GM12873 (cell line): ENCODE measurements around the gene DOCK1.

Experiments
- CTCF ChIP-seq: IDR thresholded peaks from 2 replicates; pipeline ENCODE4 v1.5.1; 2012; ENCODE audit warnings: low read depth, mild to moderate bottlenecking, moderate library complexity, low read length, control low read depth; ENCODE audit not compliant: insufficient read depth; ENCODE audit errors: missing control alignments

Gene DOCK1

DNA sequence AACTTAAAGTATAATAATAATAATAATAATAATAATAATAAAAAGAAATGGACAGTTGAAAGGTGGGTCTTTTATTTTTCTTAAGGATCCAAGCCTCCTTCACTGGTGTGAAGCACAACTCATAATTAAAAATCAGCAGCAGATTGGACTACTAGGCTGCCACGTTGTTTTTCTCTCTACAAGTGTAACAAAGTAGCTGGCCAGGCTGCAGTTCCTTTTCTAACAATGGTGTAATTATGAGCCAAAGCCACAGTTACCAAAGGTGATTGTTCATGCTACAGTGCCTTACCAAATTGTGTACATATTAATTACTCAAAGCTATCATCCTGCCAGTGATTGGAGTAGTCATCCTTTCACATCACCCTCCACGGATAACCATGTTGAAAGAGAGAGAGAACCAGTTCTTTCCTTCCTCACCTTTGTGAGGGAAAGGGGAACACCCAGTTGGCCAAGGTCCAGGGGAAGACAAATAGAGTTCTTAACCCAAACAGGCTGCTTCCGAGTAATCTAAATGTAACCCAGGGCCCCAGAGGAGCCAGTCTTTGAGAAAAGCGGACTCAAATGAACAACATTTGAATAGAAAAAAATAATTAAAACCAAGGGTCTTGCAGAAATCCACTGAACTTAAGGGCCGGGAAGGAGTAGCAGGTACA is 557.5 kb downstream of the DOCK1 start:
- TF ChIP-seq CTCF, result no peak

- no peak for TF ChIP-seq CTCF
Measured at GRCh38 chr10:127463548-127463947, 558.3 kb downstream of the DOCK1 start.

GRCh38 chr10:127464561-127464960 is 559.3 kb downstream of the DOCK1 start:
- TF ChIP-seq CTCF, result no peak

GRCh38 chr10:127467811-127468210 is 562.6 kb downstream of the DOCK1 start:
- TF ChIP-seq CTCF, result no peak

DNA sequence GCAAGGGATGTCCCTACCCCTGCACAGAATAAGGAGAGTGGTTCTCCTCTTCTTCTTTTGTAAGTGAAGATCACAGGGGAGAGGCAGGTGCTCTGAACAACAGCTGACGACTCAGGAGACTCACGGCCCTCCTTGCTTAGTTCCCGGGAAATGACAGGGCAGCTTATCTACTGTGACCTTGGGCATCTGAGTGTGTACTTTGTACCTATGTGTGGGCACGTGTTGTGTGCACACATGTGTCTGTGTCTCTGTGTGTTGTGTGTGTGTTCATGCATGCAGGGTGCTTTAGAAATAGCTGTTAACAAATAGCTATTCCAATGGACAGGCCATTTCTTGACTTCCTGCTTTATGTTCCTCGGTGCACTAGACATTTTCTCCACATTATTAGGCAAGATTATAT is 563.4 kb downstream of the DOCK1 start:
- TF ChIP-seq CTCF, result no peak

DNA sequence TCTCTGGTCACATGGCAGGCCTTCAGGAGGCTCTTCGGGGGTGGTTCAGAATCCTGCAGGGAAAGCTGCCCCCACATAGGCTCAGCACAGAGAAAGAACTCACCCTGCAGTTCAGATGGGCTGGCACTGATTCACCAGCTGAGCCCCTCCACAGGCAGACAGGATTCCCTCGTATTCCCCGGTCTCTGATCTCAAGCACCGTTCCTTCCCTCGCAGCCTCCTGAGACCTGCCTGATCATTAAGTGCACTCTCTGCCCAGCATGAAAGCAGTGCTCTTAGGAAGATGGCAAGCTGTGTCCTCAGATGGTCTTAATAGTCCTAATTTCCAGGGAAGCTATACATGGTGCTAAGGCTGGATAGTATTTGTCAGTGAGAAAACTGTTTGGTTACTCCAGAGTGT is 565.7 kb downstream of the DOCK1 start:
- no peak for TF ChIP-seq CTCF

DNA sequence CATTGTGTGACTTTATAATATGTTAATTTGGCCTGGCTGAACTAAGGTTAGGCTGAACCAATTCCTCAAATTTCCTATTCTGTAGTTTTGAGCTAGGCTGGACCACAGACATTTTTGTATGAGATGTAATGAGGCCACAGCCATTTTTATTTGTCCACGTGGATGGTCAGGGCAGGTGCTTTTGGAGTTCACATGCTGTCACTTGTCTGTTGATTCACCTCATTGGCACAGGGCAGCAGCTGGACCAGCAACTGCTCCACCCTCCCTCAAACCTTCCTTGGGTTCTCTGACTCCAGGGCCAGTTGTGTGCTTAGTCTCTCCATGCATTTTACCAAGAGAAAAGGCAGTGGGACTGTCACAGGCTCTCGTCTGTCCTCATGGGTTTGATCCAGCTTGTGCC is 567.7 kb downstream of the DOCK1 start:
- no peak for TF ChIP-seq CTCF
